HG02943 (cell line): ENCODE results near the gene ZNF780A.
"Not testable (repeated sequence)": the region's sequence is repeated elsewhere in the genome, so short reads cannot be mapped to it uniquely, and the experiment has no call there.

Experiments
- ATAC-seq: cut with Tn5 transposase; IDR thresholded peaks from one replicate; pipeline ENCODE4 v1.9.1; 2021; ENCODE audit warnings: mild to moderate bottlenecking, low read depth, moderate library complexity; ENCODE audit not compliant: unreplicated experiment

The ZNF780A gene

GRCh38 chr19:40088299-40089047, 2.3 kb downstream of the ZNF780A start:
- ATAC-seq, result no peak

DNA sequence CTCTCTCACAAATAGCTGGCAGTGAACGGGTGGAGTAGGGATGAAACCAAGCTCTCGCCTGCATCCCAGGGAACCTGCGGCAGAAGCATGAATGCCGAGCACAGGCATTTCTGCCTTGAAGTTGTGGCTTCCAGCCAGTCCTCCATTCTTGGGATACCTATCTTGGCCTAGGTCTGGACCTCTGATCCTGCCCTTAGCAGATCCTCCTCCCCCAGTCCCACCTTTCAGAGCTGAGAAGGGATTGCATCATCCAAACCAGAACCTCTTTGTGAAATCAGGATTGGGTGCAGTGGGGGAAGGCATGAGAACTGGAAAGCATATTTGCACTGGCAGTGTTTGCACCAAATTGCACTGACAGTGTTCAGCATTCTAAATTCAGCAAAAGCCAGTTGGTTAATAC, 5.8 kb downstream of the ZNF780A start:
- no peak for ATAC-seq

DNA sequence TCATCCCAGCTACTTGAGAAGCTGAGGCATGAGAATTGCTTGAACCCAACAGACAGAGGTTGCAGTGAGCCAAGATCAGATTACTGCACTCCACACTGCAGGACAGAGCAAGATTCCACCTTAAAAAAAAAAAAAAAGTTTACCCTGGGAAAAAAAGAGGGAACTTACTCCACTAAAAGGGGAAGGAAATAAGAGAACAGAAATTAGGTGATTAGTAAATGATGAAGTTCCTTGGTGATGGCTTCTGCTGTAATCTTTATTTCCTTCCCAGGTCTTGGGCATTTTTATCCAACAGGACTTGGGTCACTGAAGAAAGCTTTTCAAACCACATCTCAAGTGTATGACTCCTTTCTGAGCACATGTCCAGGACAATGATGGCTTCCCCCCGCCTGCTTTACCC, 9.3 kb downstream of the ZNF780A start:
- ATAC-seq, result no peak

- ATAC-seq, result no peak
Observed at GRCh38 chr19:40080289-40080688, 10.5 kb downstream of the ZNF780A start.

DNA sequence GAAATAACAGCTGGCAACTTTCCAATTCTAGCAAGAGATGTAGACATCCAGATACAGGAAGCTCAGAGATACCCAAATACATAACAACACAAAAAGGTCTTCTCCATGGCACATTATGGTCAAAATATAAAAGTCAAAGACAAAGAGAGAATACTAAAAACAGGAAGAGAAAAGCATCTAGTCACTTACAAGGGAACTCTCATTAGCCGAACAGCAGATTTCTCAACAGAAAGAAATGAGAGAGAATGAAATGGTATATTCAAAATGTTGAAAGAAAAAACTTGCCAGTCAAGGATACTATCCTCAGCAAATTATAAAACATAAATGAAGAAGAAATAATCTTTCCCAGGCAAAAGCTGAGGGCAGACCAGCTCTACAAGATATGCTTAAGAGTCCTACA, 12.4 kb downstream of the ZNF780A start:
- no peak for ATAC-seq

DNA sequence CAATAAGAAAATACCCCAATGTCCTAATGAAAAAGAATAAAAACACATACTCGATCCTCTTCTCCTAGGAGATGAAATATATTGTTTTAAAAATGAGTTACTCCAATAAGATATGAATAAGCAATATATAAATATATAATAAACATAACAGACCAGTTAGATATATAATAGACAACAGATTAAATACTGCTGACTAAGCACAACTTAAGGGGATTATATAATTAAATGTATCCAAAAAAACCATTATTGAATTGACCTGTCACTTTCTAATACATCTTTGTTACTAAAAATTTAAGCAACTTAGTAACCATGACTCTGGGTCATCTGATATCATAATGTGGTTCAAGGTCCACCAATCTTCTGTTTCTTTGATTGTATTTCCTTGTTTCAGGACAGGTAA, 20.7 kb downstream of the ZNF780A start:
- ATAC-seq, result no peak

DNA sequence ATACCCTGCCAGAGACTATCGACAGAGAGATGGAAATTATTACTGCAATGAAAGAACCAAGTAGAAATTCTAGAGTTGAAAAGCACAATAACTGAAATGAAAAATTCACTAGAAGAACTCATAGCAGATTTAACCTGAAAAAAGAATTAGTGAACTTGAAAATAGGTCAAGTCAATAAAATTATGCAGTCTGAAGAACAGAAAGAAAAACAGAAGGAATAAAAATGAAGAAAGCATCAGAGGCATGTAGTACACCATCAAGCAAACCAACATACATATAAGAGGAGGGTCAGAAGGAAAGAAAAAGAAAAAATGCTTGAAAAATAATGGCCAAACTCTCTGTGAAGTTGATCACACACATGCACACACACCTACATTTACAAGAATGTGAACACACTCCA, 31.1 kb downstream of the ZNF780A start:
- ATAC-seq, result no peak

- ATAC-seq, result no peak
Observed at GRCh38 chr19:40057166-40057565, 33.6 kb downstream of the ZNF780A start.

GRCh38 chr19:40056505-40056904, 34.2 kb downstream of the ZNF780A start:
- no peak for ATAC-seq

- ATAC-seq, result peak; percentile 90
Observed at GRCh38 chr19:40055832-40056504, 34.8 kb downstream of the ZNF780A start, which contains the start of gene ZNF780B. ZNF780B (minus strand) TSS chr19:40056231; CDS start chr19:40050332, 5,899 bp downstream.

DNA sequence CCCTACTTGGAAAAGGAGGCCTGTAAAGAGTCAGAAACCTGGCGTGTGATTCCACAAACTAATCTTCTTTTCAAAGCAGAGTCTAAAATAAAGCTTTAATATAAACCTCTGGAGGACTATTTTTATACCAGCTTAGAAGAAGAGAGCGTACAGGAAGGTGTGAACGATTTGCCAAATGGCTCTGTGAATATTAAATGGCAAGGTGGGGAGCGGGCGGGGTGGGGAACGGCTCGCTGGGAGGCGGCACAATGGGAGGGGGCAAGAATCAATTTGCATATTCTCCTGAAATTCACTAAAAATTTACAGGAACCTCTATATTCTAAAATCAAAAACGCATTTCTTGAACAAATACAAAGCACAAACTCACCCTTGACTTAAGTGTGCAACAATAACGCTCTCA, 35.7 kb downstream of the ZNF780A start:
- ATAC-seq, result no peak

GRCh38 chr19:40054632-40055031, 36.1 kb downstream of the ZNF780A start:
- ATAC-seq, result no peak

DNA sequence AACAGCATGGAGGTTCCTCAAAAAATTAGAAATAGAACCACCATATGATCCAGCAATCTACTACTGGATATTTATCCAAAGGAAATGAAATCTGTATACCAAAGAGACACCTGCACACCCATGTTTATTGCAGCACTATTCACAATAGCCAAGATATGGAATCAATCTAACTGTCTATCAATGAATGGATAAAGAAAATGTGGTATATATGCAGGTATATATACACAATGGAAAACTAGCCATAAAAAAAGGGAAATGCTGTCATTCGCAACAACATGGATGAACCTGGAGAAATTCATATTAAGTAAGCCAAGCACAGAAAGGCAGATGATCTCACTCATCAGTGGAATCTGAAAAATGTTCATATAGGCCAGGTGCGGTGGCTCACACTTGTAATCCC, 37.3 kb downstream of the ZNF780A start:
- no peak for ATAC-seq

- ATAC-seq, result not testable (repeated sequence)
Observed at GRCh38 chr19:40041718-40042117, 49.0 kb downstream of the ZNF780A start.

- ATAC-seq, result not testable (repeated sequence)
Observed at GRCh38 chr19:40038047-40038446, 52.7 kb downstream of the ZNF780A start.

GRCh38 chr19:40035996-40036395, 54.7 kb downstream of the ZNF780A start:
- ATAC-seq, result no peak

GRCh38 chr19:40033989-40034560, 56.7 kb downstream of the ZNF780A start:
- ATAC-seq, result no peak

DNA sequence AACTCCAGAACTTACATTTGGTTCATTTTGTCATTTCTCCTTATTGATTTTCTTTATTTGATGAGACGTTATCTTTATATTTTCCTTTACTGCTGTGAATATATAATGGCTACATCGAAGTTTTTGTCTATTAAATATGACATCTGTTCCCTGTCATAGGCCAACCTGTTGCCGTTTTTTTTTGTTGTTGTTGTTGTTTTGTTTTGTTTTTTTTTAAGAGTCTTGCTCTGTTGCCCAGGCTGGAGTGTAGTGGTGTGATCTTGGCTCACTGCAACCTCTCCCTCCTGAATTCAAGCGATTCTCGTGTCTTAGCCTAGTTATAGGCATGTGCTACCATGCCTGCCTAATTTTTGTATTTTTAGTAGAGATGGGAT, 64.2 kb downstream of the ZNF780A start:
- no peak for ATAC-seq

DNA sequence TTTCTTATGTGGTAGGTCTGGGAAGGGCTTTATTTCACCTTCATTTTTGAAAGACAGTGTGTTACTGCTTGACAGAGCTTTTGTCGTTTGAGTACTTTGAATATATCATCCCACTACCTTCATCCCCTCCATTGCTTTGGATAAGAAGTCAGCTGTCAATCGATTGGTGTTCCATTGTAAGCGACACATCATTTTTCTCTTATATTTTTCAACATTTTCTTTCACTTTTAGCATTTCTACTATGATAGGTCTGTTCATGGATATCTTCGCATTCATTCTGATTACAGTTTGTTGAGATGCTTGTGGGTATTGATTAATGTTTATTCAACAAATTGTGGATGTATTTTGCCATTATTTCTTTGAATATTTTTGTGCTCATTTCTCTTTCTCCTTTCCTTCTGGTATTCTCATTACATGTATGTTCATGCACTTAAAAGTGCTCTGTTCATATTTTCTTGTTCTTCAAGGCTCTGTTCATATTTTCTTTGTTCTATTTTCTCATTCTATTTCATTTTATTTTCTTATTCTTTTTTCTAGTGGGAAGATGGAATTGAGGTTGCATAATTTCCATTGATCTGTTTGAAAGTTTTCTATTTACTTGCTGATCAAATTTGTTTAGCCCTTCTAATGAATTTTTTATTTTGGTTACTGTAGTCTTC, 64.7 kb downstream of the ZNF780A start:
- no peak for ATAC-seq

DNA sequence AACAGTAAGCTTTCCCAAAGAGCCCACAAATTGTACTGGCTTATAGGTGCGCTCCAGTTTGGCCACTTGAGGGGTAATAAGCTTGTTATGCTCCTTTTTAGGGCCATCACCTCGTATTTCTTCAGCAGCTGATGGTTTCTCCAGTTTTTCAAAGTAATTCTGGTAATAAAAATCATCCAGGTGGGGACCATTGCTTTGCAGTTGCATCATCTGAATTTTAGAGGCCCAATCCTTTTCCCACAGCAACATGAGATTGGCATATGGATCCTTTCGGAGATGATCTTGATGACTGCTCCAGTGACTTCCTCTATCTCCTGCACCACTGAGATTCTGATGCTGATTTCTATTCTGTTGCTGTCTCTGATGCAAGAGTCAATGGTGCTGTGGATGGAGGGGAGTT, 66.8 kb downstream of the ZNF780A start:
- no peak for ATAC-seq
